Osteocyte (in vitro differentiated cells): ENCODE measurements around the gene SLC44A1. TPM values are rescaled to one million over a fixed set of nuclear protein-coding genes. Genes with fewer than 3 reads are reported as not detected.

Experiments
- DNase-seq: peaks from one replicate; pipeline ENCODE4 v3.0.0; 2021; ENCODE audit warnings: mixed read lengths; ENCODE audit not compliant: unreplicated experiment; ENCODE audit errors: extremely low spot score
- H3K27ac Mint-ChIP-seq: one replicate; pipeline ENCODE4 v1.8.0; 2021; ENCODE audit warnings: mild to moderate bottlenecking, mixed read lengths; ENCODE audit not compliant: unreplicated experiment
- H3K27me3 Mint-ChIP-seq: one replicate; pipeline ENCODE4 v1.8.0; 2021; ENCODE audit warnings: mixed read lengths; ENCODE audit not compliant: unreplicated experiment
- H3K36me3 Mint-ChIP-seq: one replicate; pipeline ENCODE4 v1.8.0; 2021; ENCODE audit warnings: mixed read lengths; ENCODE audit not compliant: unreplicated experiment
- H3K4me1 Mint-ChIP-seq: one replicate; pipeline ENCODE4 v1.8.0; 2021; ENCODE audit warnings: mixed read lengths; ENCODE audit not compliant: unreplicated experiment
- H3K4me3 Mint-ChIP-seq: one replicate; pipeline ENCODE4 v1.8.0; 2021; ENCODE audit warnings: mild to moderate bottlenecking, moderate library complexity, mixed read lengths; ENCODE audit not compliant: unreplicated experiment
- H3K9me3 Mint-ChIP-seq: one replicate; pipeline ENCODE4 v1.8.0; 2021; ENCODE audit warnings: mixed read lengths; ENCODE audit not compliant: unreplicated experiment
- CTCF ChIP-seq: fragments of 200-600 bp; sonication (generic); IDR thresholded peaks from 2 replicates; pipeline ENCODE4 v1.5.0; 2021; ENCODE audit warnings: antibody characterized with exemption, mild to moderate bottlenecking, moderate library complexity
- total RNA-seq: library from RNA; stranded (reverse); gene quantifications from 2 replicates; pipeline ENCODE4 v1.2.1, GENCODE V29; 2021

Gene SLC44A1
- total RNA-seq, 1 donor from 2014 or later, result 30.2 TPM

- Mint-ChIP-seq H3K4me1 (no peaks in the 10 kb centered on the region), H3K36me3 (no peaks in the 10 kb centered on the region), H3K27me3 (no peaks in the 10 kb centered on the region), H3K27ac (no peak overlapping the region), H3K9me3 (no peaks in the 10 kb centered on the region), H3K4me3 (no peak overlapping the region)
- no peak for DNase-seq
- TF ChIP-seq CTCF, result no peak
Measured at GRCh38 chr9:105392531-105392930, 148.1 kb downstream of the SLC44A1 start.

- no peaks in the 10 kb centered on the region for H3K36me3 Mint-ChIP-seq
- no peaks in the 10 kb centered on the region for H3K27me3 Mint-ChIP-seq
- no peak for DNase-seq
- no peaks in the 10 kb centered on the region for H3K4me1 Mint-ChIP-seq
- no peaks in the 10 kb centered on the region for H3K9me3 Mint-ChIP-seq
- no peak for TF ChIP-seq CTCF
- H3K4me3 Mint-ChIP-seq, result no peak overlapping the region
- no peak overlapping the region for H3K27ac Mint-ChIP-seq
Measured at GRCh38 chr9:105393576-105394344, 149.3 kb downstream of the SLC44A1 start.

- no peak for DNase-seq
Measured at GRCh38 chr9:105396441-105396840, 152.0 kb downstream of the SLC44A1 start.

GRCh38 chr9:105396901-105397300, 152.4 kb downstream of the SLC44A1 start:
- DNase-seq, result no peak
- Mint-ChIP-seq H3K4me3 (no peak overlapping the region), H3K4me1 (no peaks in the 10 kb centered on the region), H3K9me3 (no peaks in the 10 kb centered on the region), H3K27ac (no peak overlapping the region), H3K36me3 (no peaks in the 10 kb centered on the region), H3K27me3 (peaks cover 2% of the 10 kb centered on the region)
- no peak for TF ChIP-seq CTCF

More at GRCh38 chr9:105396441-105396840, 152.0 kb downstream of the SLC44A1 start:
- TF ChIP-seq CTCF, result no peak
- Mint-ChIP-seq H3K27ac (no peak overlapping the region), H3K4me1 (no peaks in the 10 kb centered on the region), H3K27me3 (no peaks in the 10 kb centered on the region), H3K9me3 (no peaks in the 10 kb centered on the region), H3K36me3 (no peaks in the 10 kb centered on the region), H3K4me3 (no peak overlapping the region)

GRCh38 chr9:105399117-105399516, 154.7 kb downstream of the SLC44A1 start:
- TF ChIP-seq CTCF, result no peak
- H3K27me3 Mint-ChIP-seq, result peaks cover 11% of the 10 kb centered on the region
- no peaks in the 10 kb centered on the region for H3K36me3 Mint-ChIP-seq
- H3K27ac Mint-ChIP-seq, result no peak overlapping the region
- no peak for DNase-seq
- no peaks in the 10 kb centered on the region for H3K9me3 Mint-ChIP-seq
- no peaks in the 10 kb centered on the region for H3K4me1 Mint-ChIP-seq
- H3K4me3 Mint-ChIP-seq, result no peak overlapping the region
